NCI-H446 treated with DMSO at 0.1 percent for 48 hours (cell line): ENCODE measurements around the gene MSI2.
"Not testable (repeated sequence)": the region's sequence is repeated elsewhere in the genome, so short reads cannot be mapped to it uniquely, and the experiment has no call there.

ENCODE experiments used
- DNase-seq: peaks from one replicate; lab custom pipeline; 2025; lab: John Stamatoyannopoulos, UW

MSI2 gene

DNA sequence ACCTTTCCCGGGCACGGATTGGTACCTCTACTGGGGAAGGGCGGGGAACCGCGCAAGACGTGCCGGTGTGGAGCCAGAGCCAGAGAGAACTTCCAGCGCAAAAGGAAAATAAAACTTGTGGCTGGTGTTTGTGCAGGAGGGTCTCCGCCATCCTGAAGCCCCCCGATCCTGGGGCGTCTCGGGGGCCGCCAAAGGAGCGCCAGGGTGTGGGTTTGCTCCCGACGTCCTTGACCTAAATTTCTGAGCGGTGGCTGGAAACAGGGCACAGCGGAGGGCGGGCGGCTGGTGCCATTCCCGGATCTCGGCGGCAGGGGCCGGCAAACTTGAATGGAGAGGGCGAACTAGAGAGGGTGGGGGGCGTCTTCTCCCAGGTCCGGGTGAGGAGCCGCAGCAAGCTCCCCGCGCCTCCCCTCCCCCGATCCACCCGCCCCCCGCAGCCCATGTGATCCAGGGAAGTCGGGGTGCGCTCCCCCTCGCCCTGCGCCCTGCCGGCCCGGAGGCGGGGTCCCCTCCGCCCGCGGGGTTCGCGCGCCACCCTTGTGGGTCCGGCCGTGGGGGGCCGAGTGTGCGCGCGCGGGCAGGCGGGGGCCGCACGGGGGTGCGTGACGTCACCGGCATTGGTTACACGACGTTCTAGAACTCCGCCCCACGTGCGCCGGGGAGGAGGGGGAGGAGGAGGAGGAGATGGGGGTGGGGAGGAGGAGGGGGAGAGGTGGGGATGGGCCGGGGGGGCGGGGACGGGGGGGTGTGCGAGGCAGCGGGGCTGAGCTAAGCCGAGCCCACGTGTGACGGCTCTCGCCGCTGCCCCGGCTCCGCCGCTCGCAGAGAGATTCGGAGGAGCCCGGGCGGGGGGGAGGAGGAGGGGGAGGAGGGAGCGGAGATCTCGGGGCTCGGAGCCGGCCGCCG, at the start of gene MSI2:
Gene MSI2, plus strand, starts transcription at position 748 of the 906 bp plus-strand sequence. CDS start 220 bp downstream, outside the sequence.
- DNase-seq = peak; percentile 30

DNA sequence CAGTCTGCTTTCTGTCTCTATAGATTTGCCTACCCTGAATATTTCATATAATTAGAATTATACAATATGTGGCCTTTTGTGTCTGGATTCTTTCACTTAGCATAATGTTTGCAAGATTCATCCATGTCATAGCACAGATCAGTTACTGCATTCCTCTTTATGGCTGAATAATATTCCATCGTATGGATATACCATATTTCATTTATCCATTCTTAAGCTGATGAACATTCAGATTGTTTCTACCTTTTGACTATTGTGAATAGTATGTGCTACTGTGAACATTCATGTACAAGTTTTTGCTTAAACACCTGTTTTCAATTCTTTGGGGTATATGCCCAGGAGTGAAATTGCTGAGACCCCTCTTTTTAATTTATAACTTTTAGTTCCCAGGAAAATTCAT, 49.4 kb upstream of the MSI2 start:
- no peak for DNase-seq

DNA sequence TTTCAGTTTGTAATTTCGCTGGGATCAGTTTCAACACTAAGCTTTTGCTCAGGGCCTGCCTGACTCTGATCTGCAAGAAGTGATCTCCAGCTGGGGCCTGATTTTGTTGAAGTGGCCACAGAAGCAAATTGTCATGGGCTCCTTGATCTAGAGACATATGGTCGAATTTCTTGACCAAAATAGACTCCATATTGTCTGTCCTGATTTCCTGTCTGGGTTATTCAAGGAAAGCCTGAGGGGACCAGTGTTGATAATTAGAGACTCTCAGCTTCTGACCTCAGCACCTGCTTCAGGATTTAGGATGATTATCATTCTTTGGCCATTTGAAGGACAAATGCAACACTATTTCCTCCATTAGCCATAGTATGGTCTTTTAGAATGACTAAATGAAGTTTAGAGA, 48.9 kb upstream of the MSI2 start:
- no peak for DNase-seq

DNA sequence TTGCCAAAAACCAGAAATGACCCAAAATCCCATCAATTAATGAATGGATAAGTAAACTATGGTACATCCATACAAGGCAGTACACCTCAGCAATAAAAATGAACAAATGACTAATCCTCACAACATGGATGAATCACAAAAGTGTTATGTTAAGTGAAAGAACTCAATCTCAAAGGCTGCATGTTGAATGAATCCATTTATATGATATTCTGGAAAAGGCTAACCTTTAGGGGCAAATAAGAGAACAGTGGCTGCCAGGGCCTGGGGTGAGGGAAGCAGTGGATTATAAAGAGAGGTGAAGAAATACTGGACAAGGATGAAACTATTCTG, 46.1 kb upstream of the MSI2 start:
- DNase-seq = no peak

DNA sequence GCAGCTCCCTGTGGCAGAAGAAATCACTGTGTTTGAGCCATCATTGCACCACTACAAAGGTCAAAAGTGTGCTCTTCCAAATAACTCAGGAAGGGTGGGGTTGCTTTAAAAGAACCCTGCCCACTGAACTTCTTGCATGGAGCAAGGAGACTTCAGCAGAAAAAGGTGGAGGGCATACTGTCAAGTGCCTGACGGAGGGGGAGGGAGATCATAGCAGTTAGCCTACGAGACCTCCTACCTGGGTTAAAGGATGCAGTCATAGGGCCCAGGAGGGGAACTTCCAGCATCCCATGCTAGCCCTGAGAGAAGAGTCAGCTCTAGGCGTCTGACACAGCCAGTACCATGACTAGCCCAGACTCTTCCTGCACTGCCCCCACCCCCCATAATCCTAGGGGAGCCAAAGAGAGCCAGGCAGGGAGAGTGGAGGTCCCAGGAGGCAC, 45.3 kb upstream of the MSI2 start:
- no peak for DNase-seq

DNA sequence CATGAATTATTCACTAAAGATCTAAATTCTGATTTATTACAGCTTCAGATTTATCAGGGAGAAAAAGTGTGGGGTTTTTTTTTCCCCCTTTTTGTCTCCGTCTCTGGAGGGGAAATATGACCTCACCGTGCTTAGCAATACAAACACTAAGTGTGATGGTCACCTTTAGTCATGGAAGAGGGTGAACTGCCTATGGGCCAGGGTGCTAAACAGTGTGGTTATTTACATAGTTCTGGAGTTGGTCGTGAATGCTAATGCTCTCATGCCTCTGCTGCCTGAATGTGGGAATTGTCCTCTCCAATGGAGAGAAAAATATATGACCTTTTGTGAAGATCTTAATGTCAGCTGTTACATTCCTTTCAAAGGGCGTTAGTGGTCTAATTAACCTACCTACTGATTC, 44.8 kb upstream of the MSI2 start:
- DNase-seq = no peak

DNA sequence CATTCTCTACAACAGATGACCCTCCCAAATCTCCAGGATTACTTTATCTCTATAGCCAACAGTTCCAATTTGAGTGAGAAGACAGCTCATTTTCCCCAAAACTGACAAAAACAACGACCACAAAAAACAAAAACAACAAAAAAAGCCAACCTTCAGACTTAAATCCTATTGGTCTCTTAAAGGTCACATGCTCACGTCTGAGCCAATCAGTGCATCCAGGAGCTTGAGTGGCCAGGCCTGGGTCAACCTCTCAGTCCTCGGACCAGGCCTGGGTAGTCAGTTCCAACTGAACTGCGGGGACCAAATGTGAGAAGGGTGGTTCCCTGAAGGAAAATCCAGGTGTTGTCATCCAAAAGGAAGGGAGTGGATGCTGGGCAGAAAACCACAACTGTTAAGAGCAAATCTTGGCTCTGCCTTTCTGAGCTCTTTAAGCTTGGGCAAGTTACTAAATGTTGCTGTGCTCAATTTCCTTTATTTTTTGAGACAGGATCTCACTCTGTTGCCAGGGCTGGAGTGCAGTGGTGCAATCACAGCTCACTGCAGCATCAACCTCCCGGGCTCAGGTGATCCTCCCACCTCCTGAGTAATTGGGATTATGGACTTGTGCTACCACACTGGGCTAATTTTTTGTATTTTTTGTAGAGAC, 43.0 kb upstream of the MSI2 start:
- DNase-seq = no peak

DNA sequence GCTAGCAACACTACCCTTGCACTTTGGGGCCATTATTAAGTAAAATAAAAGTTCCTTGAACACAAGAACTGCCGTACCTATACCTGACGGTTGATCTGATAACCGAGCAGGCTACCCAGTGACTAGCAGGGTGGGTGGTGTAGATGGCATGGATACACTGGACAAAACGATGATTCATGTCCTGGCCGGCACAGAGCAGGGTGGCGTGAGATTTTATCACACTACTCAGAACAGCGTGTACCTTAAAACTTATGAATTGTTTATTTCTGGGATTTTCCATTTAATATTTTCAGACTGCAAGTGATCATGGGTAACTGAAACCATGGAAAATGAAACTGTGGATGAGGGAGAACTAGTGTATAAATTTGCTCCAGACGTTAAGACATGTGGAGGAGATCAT, 41.0 kb upstream of the MSI2 start:
- no peak for DNase-seq

DNA sequence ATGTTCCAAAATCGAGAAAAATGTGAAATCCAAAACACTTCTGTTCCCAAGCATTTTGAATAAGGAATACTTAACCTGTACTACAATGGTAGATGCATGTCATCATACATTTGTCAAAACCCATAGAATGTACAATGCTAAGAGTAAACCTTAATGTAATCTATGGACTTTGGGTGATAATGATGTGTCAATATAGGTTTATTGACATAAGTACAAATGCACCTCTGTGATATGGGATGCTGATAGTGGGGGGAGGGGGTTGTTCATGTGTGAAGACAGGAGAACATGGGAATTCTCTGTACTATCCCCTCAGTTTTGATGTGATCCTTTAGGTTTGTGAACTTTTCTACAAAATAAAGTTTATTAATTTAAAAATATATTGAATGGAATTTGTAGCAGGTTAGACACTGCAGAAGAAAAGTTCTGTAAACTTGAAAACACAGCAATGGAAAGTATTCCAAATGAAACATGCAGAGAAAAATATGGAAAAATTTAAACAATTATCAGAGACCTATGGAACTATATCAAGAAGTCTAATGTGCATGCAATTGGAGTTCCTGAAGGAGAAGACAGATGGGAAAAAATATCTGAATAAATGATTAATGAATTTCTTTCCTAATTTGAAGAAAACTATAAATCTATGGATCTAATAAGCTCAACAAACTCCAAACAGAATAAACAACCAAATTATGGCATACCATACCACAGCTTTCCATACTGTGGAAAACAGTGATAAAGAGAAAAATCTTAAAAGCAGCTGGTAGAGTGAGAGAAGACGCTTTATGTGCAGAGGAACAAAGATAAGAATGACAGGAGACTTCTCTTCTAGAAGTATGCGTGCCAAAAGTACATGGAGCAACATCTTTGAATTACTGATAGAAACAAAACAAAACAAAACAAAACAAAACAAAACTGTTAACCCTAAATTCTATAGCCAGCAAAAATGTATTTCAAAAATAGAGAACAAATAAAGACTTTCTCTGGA, 34.7 kb upstream of the MSI2 start:
- no peak for DNase-seq

DNA sequence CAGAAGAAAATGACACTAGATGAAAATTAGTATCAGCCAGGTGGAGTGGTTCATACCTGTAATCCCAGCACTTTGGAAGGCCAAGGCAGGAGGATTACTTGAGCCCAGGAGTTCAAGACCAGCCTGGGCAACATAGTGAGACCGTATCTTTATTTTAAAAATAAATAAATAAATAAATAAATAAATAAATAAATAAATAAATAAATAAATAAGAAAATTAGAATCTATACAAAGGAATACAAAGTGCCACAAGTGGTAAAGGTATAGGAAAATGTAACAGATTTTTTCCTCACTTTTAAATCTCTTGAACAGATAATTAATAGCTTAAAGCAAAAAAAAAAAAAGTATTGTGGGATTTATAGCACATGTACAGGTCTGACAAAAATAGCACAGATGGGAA, 33.9 kb upstream of the MSI2 start:
- not testable (repeated sequence) for DNase-seq

DNA sequence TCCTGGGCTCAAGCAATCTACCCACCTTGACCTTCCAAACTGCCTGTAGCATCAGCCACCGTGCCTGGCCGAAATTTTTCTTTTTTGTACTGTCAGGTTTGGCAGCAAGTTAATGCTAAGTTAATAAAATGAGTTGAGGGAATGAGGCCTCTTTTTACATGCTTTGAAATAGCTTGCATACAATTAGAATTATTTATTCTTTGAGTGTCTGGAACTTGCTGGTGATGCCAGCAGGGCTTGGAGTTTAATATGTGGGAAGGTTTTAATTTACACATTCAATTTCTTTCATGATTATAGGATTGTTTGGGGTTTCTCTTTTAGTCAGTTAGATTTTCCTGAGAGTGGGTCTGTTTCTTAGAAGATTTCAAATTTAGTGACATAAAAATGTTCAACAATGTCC, 31.2 kb upstream of the MSI2 start:
- no peak for DNase-seq

DNA sequence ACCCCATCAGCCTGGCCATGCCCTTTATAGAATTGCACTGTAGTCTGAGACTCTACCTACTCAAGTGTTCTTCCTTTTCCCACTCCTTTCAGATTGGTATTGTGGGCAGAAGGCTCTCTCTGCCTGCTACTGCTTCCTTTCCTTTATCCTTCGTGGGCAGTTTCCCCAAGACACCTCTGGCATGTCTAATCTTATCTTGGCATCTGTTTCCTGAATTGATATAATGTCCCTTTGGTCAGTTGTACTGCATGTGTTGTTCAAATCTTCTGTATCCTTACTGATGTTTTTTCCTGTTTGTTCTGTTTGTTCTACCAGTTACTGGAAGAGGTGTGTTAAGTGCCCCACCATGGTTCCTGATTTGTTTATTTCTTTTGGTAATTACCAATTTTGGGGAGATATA, 29.5 kb upstream of the MSI2 start:
- no peak for DNase-seq

DNA sequence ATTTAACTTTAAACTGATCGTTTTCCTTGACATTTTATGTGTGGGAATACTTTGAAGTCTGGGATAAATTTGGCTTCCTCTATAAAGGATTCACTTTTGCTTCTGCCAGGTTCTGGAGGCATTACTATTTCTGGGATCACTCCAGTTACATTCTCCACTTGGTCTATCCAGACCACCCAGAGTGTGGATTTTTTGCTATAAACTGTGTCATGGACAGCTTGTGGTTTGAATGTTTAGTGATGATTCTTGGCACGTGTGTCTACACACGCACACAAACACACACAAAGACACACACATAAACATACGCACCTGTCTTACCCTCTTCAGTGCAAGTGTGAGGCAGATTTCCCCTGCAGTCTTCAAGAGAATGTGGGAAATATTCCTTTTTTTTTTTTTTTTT, 27.4 kb upstream of the MSI2 start:
- DNase-seq = no peak

DNA sequence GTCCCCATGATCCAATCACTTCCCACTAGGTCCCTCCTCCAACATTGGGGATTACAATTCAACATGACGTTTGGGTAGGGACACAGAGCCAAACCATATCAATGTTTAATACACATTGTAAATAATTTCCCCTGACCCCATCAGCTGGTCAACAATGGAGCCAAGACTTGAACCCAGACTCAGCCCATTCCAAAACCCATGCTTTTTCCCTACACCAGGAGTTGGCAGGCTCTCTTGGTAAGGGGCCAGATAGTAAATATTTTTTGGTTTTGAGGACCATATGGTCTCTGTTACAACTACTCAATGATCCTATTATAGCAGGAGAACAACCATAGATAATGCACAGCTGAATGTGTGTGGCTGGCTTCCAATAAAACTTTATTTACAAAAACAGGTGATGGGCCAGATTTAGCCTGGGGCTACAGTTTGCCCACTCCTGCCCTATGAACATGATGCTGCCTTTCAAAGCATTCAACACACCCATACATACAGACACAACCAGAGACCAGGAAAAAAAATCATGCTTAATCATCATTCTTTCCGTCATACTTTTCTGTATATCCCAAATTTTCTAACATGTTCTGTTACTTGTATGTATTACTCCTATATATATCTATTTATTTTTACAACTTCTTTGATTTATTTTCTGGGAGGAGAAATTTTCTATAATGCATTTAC, 22.1 kb upstream of the MSI2 start:
- DNase-seq = peak; percentile 88

DNA sequence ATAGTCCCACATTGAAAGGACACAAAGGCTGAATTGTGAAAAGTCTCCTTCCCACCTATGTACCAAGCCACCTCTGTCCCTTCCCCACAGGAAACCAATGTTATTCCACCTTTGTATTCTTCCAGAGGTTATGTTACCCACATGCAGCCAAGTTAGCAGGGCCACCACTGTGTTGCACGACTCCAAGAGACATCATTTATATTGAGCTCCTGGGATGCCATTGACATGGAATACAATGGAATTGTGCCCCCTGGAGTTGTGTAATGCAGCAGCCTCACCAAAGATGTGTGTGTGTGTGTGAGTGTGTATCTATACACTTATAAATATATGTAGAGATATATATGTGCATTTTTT, 21.6 kb upstream of the MSI2 start:
- DNase-seq = no peak

DNA sequence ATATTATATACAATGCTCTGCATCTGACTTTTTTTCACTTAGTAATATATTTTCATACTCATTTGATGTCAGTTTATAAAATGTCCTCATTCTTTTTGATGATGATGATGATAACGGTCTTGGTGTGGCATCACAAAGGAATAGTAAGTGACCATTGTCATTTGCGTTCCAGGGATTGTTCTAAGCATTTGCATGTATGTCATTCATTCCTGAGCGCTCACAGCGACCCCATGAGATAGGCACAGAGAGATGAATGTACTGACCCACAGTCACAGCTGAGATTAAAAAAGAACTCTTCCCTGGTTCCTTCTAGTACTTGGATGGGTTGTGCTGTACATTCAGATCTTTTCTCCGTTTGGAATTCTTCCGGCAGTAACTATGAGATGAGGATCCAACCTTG, 21.2 kb upstream of the MSI2 start:
- DNase-seq = no peak

DNA sequence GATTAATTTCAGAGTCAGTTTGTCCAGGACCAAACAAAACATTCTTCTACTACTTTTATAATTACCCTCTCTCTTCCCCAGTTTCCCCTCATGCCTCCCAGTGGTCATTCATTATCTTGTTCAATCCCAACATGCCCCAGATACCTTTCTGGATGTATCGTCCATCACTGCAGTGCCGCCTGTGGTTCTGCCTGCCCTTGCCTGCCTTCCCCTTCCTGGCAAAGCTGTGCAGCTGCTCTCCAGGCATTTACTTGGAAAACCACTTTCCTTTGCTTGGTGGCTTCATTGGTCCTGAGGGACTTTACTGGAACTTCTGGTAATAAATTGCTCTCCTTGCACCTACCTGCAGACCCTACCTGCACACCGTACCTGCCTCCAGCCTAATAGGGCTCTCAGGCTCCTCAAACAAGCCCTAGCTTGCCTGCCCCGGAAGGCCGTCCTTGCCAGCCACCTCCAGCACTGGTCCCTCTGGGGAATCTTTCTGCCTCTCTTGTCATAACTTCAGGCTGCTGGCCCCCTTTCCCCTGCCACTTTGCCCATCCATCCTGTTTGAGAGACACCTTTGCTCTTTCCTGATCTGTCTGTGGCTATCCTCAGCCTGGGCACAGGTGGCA, 19.5 kb upstream of the MSI2 start:
- no peak for DNase-seq

DNA sequence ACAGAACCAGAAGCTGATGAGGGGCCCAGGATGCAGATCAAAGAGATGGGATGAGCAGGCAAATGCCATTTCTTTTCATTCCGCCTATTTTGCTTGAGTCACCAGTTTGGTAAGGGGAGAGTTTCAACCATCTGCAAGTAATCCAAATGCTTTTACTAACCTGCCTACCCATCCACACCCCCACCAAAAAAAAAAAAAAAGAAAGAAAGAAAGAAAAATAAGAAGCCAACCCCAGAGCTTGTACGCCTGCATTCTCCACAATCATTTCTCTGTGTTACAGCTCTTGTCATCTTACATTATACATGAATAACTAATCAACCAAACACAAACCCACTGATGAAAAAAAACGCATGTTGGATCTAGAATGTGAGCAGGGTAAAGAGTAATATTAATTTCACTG, 15.7 kb upstream of the MSI2 start:
- DNase-seq = no peak

DNA sequence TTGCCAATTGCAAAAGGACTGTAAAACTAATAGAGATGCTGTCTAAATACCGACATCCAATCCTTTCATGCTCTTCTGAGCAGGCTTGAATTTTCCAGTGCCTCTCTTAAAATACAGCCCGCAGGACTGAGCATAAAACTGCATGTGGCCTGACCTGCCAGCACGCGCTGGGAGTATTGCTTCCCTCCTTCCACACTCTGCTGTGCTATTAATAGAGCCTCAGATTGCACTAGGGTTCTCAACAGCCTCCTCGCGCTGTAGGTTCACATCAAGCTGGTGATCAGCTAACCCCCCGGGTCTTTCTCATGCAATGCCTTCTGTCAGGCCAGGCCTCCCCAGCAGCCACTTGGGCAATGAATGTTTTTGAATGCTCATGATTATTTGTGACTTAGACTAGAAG, 14.2 kb upstream of the MSI2 start:
- no peak for DNase-seq

DNA sequence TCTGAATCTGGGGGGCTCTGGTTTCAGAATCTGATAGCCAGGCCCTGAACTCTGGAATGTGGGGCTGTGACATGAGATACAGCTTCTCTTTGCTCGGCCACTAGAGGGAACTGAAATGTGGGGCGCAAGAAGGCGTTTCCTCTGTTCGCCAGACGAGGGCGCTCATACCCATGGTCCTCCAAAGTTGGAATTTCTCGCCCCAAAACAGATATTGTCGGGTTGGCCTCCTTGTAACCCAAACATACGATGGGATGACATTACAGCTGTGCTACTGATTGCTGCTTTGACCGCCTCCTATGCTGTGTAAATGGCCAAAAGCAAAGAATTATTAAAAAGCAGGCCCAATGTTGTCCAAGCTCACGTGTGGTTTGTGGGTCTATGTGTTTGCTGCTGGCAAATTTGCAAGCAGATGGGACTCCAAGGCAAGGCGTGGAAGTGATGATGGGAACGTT, 13.1 kb upstream of the MSI2 start:
- DNase-seq = peak; percentile 16

DNA sequence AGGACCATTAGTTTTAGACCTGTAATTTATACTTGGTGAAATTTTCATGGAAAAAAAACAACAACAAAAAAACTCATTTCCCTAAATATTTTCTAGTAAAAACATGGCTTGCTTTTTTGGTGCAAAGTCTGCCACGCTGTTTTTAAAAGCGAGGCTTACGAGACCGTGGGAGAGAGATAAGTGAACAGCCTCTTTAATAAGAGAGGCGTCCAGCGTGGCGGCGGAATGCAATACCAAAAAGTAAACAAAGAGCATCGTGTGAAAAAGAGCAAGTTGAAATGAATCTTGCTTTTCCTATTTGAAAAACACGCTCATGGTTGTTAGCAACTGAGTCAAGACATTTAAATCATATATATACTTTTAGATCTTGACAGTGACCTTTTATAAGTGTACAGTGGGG, 10.5 kb upstream of the MSI2 start:
- no peak for DNase-seq
